ENCODE data around the gene XPNPEP2. TPM values are rescaled to one million over a fixed set of nuclear protein-coding genes. Genes with fewer than 3 reads are reported as not detected.

XPNPEP2 gene
- total and polyA plus RNA-seq, 8 donors = 0.07 to 1.0 (median 0.20) TPM

GRCh38 chrX:129793604-129794191 is 54.9 kb downstream of the XPNPEP2 start:
- ATAC-seq (no peak), DNase-seq (no peak), FAIRE-seq (no peak)
- no peak overlapping the region for H3K4me3 ChIP-seq
- TF ChIP-seq CTCF (IDR thresholded peaks at IDR 0.05) = no peak
- H3K9me3 ChIP-seq = no peaks in the 10 kb centered on the region
- intact Hi-C loops (cut with DNase I) = no loop called here
- 81 to 83% methylated on average over 20 of the region's 20 CpGs for WGBS, 2 donors
- H3K36me3 ChIP-seq = no peaks in the 10 kb centered on the region
- H3K27me3 ChIP-seq = no peaks in the 10 kb centered on the region
- no peak overlapping the region for H3K27ac ChIP-seq
- no peaks in the 10 kb centered on the region for H3K4me1 ChIP-seq

- FAIRE-seq (no peak), ATAC-seq (no peak), DNase-seq (no peak)
- Histone ChIP-seq H3K9me3 (no peaks in the 10 kb centered on the region), H3K27ac (no peak overlapping the region), H3K27me3 (no peaks in the 10 kb centered on the region), H3K36me3 (no peaks in the 10 kb centered on the region), H3K4me3 (no peak overlapping the region), H3K4me1 (no peaks in the 10 kb centered on the region)
- WGBS, 2 donors = 88 to 95% methylated on average over 1 of the region's 1 CpG
- intact Hi-C loops (cut with DNase I) = no loop called here
- no peak for TF ChIP-seq CTCF (IDR thresholded peaks at IDR 0.05)
Measured at GRCh38 chrX:129795584-129795983, 56.8 kb downstream of the XPNPEP2 start.

GRCh38 chrX:129797251-129797906 is 58.6 kb downstream of the XPNPEP2 start:
- no peak overlapping the region for H3K4me3 ChIP-seq
- no peak for DNase-seq
- WGBS, 2 donors = 84 to 85% methylated on average over 4 of the region's 4 CpGs
- H3K27ac ChIP-seq = no peak overlapping the region
- no peaks in the 10 kb centered on the region for H3K27me3 ChIP-seq
- H3K4me1 ChIP-seq = no peaks in the 10 kb centered on the region
- TF ChIP-seq CTCF (IDR thresholded peaks at IDR 0.05) = no peak
- intact Hi-C loops (cut with DNase I) = no loop called here
- FAIRE-seq = no peak
- H3K9me3 ChIP-seq = no peaks in the 10 kb centered on the region
- no peak for ATAC-seq
- no peaks in the 10 kb centered on the region for H3K36me3 ChIP-seq

- intact Hi-C loops (cut with DNase I) = no loop called here
- Histone ChIP-seq H3K27ac (no peak overlapping the region), H3K4me3 (no peak overlapping the region), H3K9me3 (no peaks in the 10 kb centered on the region), H3K4me1 (no peaks in the 10 kb centered on the region), H3K27me3 (no peaks in the 10 kb centered on the region), H3K36me3 (no peaks in the 10 kb centered on the region)
- DNase-seq (no peak), FAIRE-seq (no peak), ATAC-seq (no peak)
- TF ChIP-seq CTCF (IDR thresholded peaks at IDR 0.05) = no peak
- 93 to 96% methylated on average over 3 of the region's 3 CpGs for WGBS, 2 donors
Measured at GRCh38 chrX:129798456-129798855, 59.7 kb downstream of the XPNPEP2 start.

- no peak for ATAC-seq
- H3K9me3 ChIP-seq = no peaks in the 10 kb centered on the region
- H3K27me3 ChIP-seq = no peaks in the 10 kb centered on the region
- no peak overlapping the region for H3K4me3 ChIP-seq
- H3K4me1 ChIP-seq = no peaks in the 10 kb centered on the region
- no peak for FAIRE-seq
- intact Hi-C loops (cut with DNase I) = no loop called here
- no peaks in the 10 kb centered on the region for H3K36me3 ChIP-seq
- DNase-seq = no peak
- H3K27ac ChIP-seq = no peak overlapping the region
- TF ChIP-seq CTCF (IDR thresholded peaks at IDR 0.05) = no peak
- 77 to 91% methylated on average over 5 of the region's 5 CpGs for WGBS, 2 donors
Measured at GRCh38 chrX:129798888-129799287, 60.1 kb downstream of the XPNPEP2 start.

All from pancreas (tissue), 10 donors.